ENCODE measurements around the gene CDC5L. TPM values are rescaled to one million over a fixed set of nuclear protein-coding genes. Genes with fewer than 3 reads are reported as not detected.

Gene CDC5L
- total RNA-seq, 2 donors from 2014 or later = 18.0 to 18.9 TPM

GRCh38 chr6:44409207-44409794, 21.8 kb downstream of the CDC5L start:
- H3K27ac ChIP-seq = no peak overlapping the region
- TF ChIP-seq POLR2AphosphoS5 (IDR thresholded peaks at IDR 0.05) (no peak), POLR2A (IDR thresholded peaks at IDR 0.05) (no peak), CTCF (IDR thresholded peaks at IDR 0.05) (no peak)
- peaks cover 3 to 4% of the 10 kb centered on the region in 2 donors for H3K36me3 ChIP-seq
- H3K4me1 ChIP-seq (replicated peaks) = no peaks in the 10 kb centered on the region
- intact Hi-C loops (cut with DNase I) = no loop called here
- no peak overlapping the region for H3K4me3 ChIP-seq
- H3K27me3 ChIP-seq (replicated peaks; ENCODE audit: insufficient read depth) = no peaks in the 10 kb centered on the region
- WGBS = 80% methylated on average over 7 of the region's 7 CpGs
- DNase-seq (ENCODE audit: low spot score) = no peak
- H3K9me3 ChIP-seq = no peaks in the 10 kb centered on the region

- no peak for DNase-seq (ENCODE audit: low spot score)
- Histone ChIP-seq H3K9me3 (no peaks in the 10 kb centered on the region), H3K4me1 (replicated peaks) (no peaks in the 10 kb centered on the region), H3K36me3 (peaks cover 3 to 4% of the 10 kb centered on the region in 2 donors), H3K4me3 (no peak overlapping the region), H3K27ac (no peak overlapping the region), H3K27me3 (replicated peaks; ENCODE audit: insufficient read depth) (no peaks in the 10 kb centered on the region)
- WGBS = 69% methylated on average over 1 of the region's 1 CpG
- no peak for TF ChIP-seq POLR2A (IDR thresholded peaks at IDR 0.05)
- TF ChIP-seq CTCF (IDR thresholded peaks at IDR 0.05) = no peak
- TF ChIP-seq POLR2AphosphoS5 (IDR thresholded peaks at IDR 0.05) = no peak
- intact Hi-C loops (cut with DNase I) = no loop called here
Observed at GRCh38 chr6:44410363-44410762, 22.9 kb downstream of the CDC5L start.

GRCh38 chr6:44411141-44411540, 23.6 kb downstream of the CDC5L start:
- no peaks in the 10 kb centered on the region for H3K27me3 ChIP-seq (replicated peaks; ENCODE audit: insufficient read depth)
- TF ChIP-seq CTCF (IDR thresholded peaks at IDR 0.05) (no peak), POLR2AphosphoS5 (IDR thresholded peaks at IDR 0.05) (no peak), POLR2A (IDR thresholded peaks at IDR 0.05) (no peak)
- intact Hi-C loops (cut with DNase I) = no loop called here
- no peaks in the 10 kb centered on the region for H3K4me1 ChIP-seq (replicated peaks)
- WGBS = 78% methylated on average over 1 of the region's 1 CpG
- no peak for DNase-seq (ENCODE audit: low spot score)
- H3K9me3 ChIP-seq = no peaks in the 10 kb centered on the region
- H3K4me3 ChIP-seq = no peak overlapping the region
- no peak overlapping the region for H3K27ac ChIP-seq
- H3K36me3 ChIP-seq = peaks cover 3 to 4% of the 10 kb centered on the region in 2 donors

GRCh38 chr6:44415449-44415848, 27.9 kb downstream of the CDC5L start:
- Histone ChIP-seq H3K27me3 (replicated peaks; ENCODE audit: insufficient read depth) (no peaks in the 10 kb centered on the region), H3K27ac (no peak overlapping the region), H3K36me3 (no peaks in the 10 kb centered on the region), H3K4me3 (no peak overlapping the region), H3K9me3 (no peaks in the 10 kb centered on the region), H3K4me1 (replicated peaks) (no peaks in the 10 kb centered on the region)
- WGBS = 73% methylated on average over 2 of the region's 2 CpGs
- no peak for TF ChIP-seq POLR2A (IDR thresholded peaks at IDR 0.05)
- no peak for TF ChIP-seq POLR2AphosphoS5 (IDR thresholded peaks at IDR 0.05)
- TF ChIP-seq CTCF (IDR thresholded peaks at IDR 0.05) = no peak
- DNase-seq (ENCODE audit: low spot score) = no peak
- intact Hi-C loops (cut with DNase I) = no loop called here

- intact Hi-C loops (cut with DNase I) = no loop called here
- H3K9me3 ChIP-seq = no peaks in the 10 kb centered on the region
Observed at GRCh38 chr6:44415873-44416502, 28.5 kb downstream of the CDC5L start.

More at GRCh38 chr6:44415873-44416502, 28.5 kb downstream of the CDC5L start:
- TF ChIP-seq POLR2A (IDR thresholded peaks at IDR 0.05) = no peak
- TF ChIP-seq CTCF (IDR thresholded peaks at IDR 0.05) = no peak
- no peak for TF ChIP-seq POLR2AphosphoS5 (IDR thresholded peaks at IDR 0.05)
- Histone ChIP-seq H3K4me1 (replicated peaks) (no peaks in the 10 kb centered on the region), H3K27ac (no peak overlapping the region), H3K4me3 (no peak overlapping the region), H3K27me3 (replicated peaks; ENCODE audit: insufficient read depth) (no peaks in the 10 kb centered on the region), H3K36me3 (no peaks in the 10 kb centered on the region)
- no peak for DNase-seq (ENCODE audit: low spot score)
- WGBS = 94% methylated on average over 1 of the region's 1 CpG

Data from prostate gland (tissue), 2 donors.